ENCODE data around the gene SRSF7. TPM values are rescaled to one million over a fixed set of nuclear protein-coding genes. Genes with fewer than 3 reads are reported as not detected.
A peak's percentile ranks its signal among the peaks of the same experiment; 100 is the strongest.

Gene SRSF7
- total and polyA plus RNA-seq, 4 donors: 115 to 162 (median 134) TPM

DNA sequence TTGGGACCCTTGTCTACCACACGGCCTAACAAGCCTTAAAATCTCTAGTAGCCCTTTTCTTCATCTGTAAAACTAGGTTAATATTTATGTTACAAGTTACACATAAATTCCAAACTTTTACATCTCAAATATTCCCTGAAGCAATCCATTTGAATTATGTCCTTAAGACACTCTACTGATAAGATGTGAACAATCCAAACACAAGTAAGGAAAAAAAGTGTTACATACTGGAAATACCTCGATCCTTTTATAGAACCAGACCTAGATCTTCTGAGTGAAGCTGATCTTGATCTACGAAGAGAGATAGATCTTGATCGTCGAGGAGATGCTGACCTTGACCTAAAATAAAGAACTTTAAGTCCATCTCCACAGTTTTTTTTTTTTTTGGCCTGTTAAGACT is 3.3 kb downstream of the SRSF7 start:
- WGBS (ENCODE audit: insufficient coverage): 95% methylated on average over 3 of the region's 5 CpGs
- Histone ChIP-seq H3K4me1 (ENCODE audit: control insufficient read depth, insufficient read depth, low read length) (peaks cover 9% of the 10 kb centered on the region), H3K9me3 (ENCODE audit: control insufficient read depth, insufficient read depth, low read length) (no peaks in the 10 kb centered on the region), H3K27ac (ENCODE audit: low read depth, low read length) (no peak overlapping the region), H3K36me3 (ENCODE audit: control insufficient read depth, insufficient read depth, low read length) (peaks cover 22% of the 10 kb centered on the region), H3K27me3 (ENCODE audit: control insufficient read depth, insufficient read depth, low read length) (no peaks in the 10 kb centered on the region), H3K4me3 (ENCODE audit: low read depth, low read length) (no peak overlapping the region)
- DNase-seq (ENCODE audit: low read depth in 4 of 6, low spot score in 6 of 6): no peak

DNA sequence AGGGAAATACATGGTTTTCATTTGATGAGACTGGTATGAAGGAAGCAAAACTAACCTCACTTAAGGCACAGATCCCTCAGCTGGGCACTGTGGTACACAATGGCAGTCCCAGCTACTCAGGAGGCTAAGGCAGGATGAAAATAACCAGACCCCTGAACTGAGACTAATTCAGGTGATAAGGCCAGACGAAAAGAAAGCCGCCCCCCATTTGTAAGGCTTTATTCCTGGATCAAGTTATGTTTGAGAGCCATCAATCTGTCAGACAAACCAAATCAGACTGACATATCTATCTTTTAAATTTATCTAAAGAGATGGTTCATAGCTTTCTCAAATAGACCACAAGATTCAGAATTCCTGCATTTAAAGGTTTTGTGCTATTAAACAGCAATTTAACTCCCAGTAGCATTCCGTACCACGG is 4.1 kb downstream of the SRSF7 start:
- Histone ChIP-seq H3K4me3 (ENCODE audit: low read depth, low read length) (no peak overlapping the region), H3K27ac (ENCODE audit: low read depth, low read length) (no peak overlapping the region), H3K4me1 (ENCODE audit: control insufficient read depth, insufficient read depth, low read length) (peaks cover 9% of the 10 kb centered on the region), H3K36me3 (ENCODE audit: control insufficient read depth, insufficient read depth, low read length) (peaks cover 30% of the 10 kb centered on the region), H3K9me3 (ENCODE audit: control insufficient read depth, insufficient read depth, low read length) (no peaks in the 10 kb centered on the region), H3K27me3 (ENCODE audit: control insufficient read depth, insufficient read depth, low read length) (no peaks in the 10 kb centered on the region)
- WGBS (ENCODE audit: insufficient coverage): no CpG with 5 or more reads among the region's 4 CpGs
- no peak for DNase-seq (ENCODE audit: low read depth in 4 of 6, low spot score in 6 of 6)

DNA sequence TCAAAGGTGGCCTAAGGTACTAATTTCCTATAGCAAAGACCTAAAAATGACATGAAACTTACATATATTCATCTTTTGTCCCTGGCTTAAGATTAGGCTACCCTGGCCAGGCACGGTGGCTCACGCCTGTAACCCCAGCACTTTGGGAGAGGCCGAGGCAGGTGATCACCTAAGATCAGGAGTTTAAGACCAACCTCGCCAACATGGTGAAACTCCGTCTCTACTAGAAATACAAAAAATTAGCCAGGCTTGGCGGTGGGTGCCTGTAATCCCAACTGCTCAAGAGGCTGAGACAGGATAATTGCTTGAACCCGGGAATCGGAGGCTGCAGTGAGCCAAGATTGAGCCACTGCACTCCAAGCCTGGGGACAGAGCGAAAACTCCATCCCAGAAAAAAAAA is 5.9 kb downstream of the SRSF7 start:
- no peaks in the 10 kb centered on the region for H3K9me3 ChIP-seq (ENCODE audit: control insufficient read depth, insufficient read depth, low read length)
- no peak for DNase-seq (ENCODE audit: low read depth in 4 of 6, low spot score in 6 of 6)
- H3K36me3 ChIP-seq (ENCODE audit: control insufficient read depth, insufficient read depth, low read length): peaks cover 33% of the 10 kb centered on the region
- H3K27me3 ChIP-seq (ENCODE audit: control insufficient read depth, insufficient read depth, low read length): no peaks in the 10 kb centered on the region
- H3K27ac ChIP-seq (ENCODE audit: low read depth, low read length): no peak overlapping the region
- peaks cover 6% of the 10 kb centered on the region for H3K4me1 ChIP-seq (ENCODE audit: control insufficient read depth, insufficient read depth, low read length)
- 93% methylated on average over 9 of the region's 9 CpGs for WGBS (ENCODE audit: insufficient coverage)
- H3K4me3 ChIP-seq (ENCODE audit: low read depth, low read length): no peak overlapping the region

DNA sequence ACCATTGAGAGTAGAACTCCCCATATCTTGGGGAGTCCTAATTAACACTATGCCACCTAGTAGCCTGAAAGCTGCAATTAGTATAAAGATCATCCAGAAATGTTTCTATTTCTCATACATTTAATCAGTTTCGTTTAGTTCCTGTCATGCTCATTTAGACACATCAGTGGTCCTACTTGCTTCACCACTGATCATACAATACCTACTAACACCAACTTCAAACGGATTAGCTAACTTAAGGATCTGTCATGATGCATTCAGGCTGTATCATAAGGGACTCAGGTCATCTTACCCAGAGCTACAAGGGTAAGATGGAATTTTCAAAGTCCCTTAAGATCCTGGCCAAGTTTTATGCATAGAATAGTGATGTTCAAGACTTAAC is 6.8 kb downstream of the SRSF7 start:
- Histone ChIP-seq H3K4me1 (ENCODE audit: control insufficient read depth, insufficient read depth, low read length) (peaks cover 6% of the 10 kb centered on the region), H3K4me3 (ENCODE audit: low read depth, low read length) (no peak overlapping the region), H3K27ac (ENCODE audit: low read depth, low read length) (no peak overlapping the region), H3K27me3 (ENCODE audit: control insufficient read depth, insufficient read depth, low read length) (no peaks in the 10 kb centered on the region), H3K9me3 (ENCODE audit: control insufficient read depth, insufficient read depth, low read length) (peaks cover 1% of the 10 kb centered on the region), H3K36me3 (ENCODE audit: control insufficient read depth, insufficient read depth, low read length) (peaks cover 33% of the 10 kb centered on the region)
- no peak for DNase-seq (ENCODE audit: low read depth in 4 of 6, low spot score in 6 of 6)
- WGBS (ENCODE audit: insufficient coverage): 76% methylated on average over 2 of the region's 2 CpGs

DNA sequence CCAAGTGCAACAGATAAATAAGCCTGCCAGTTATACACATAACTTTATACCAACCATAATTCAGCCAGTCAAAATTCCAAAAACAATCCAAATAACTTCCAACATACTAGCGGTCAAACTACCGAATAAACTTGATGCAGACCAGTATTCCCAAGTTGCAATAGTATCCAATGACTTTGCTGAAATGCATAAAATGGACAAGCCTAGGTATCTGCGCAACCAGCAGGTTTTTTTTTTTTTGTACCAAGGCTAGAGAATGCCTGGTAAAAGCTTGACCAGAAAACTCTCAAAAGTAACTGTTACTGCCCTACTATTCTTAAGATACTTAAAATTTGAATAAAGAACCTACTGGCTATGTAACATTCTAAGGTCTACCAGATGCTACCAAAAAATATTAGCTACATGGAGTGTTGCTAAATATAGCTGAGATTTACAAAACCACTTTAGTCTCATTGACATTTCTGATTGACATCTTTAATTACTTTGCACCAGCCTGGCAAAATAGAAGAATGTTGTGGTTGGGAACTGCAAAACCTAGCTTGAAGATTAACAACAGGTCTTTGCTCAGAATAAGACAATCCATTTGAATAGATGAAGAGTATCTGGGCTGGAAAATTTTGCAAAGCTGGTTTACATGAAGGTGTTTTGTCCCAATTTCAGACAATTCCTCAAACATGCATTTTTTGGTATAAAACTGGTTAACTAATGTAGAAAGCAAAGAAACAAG is 7.3 kb downstream of the SRSF7 start:
- Histone ChIP-seq H3K9me3 (ENCODE audit: control insufficient read depth, insufficient read depth, low read length) (peaks cover 2% of the 10 kb centered on the region), H3K27me3 (ENCODE audit: control insufficient read depth, insufficient read depth, low read length) (no peaks in the 10 kb centered on the region), H3K4me3 (ENCODE audit: low read depth, low read length) (no peak overlapping the region), H3K4me1 (ENCODE audit: control insufficient read depth, insufficient read depth, low read length) (peaks cover 6% of the 10 kb centered on the region), H3K27ac (ENCODE audit: low read depth, low read length) (no peak overlapping the region), H3K36me3 (ENCODE audit: control insufficient read depth, insufficient read depth, low read length) (peaks cover 36% of the 10 kb centered on the region)
- no peak for DNase-seq (ENCODE audit: low read depth in 4 of 6, low spot score in 6 of 6)
- 83% methylated on average over 2 of the region's 3 CpGs for WGBS (ENCODE audit: insufficient coverage)

DNA sequence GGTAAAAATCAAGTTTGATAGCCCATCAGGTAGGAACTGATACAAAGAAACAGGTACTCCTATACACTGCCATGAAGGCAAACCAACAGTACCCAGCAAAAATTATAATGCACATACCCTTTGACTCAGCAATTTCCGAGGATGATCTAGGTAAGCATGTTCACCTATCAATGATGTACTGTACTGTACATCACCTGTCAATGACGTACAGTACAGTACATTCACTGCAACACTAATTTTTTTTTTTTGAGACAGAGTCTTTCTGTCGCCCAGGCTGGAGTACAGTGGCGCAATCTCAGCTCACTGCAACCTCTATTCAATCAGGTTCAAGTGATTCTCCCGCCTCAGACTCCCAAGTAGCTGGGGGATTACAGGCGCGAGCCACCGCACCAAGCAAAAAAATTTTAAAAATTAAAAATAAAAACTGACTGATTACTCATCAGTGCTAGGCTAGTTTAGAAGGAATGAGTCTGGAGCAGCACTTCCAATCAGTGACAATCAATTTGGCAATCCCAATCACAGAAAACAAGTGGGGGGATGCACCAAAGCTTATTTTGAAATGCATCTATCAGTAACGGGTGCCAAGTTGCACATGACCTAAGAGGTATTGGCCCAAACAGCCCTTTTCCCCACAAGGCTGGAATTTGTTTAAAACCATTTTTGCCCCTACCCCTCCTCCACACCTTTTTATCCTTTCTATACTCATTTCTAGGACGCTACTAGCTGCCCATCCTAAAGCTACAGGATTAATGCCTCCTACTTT is 8.2 kb downstream of the SRSF7 start:
- Histone ChIP-seq H3K4me1 (ENCODE audit: control insufficient read depth, insufficient read depth, low read length) (peaks cover 3% of the 10 kb centered on the region), H3K9me3 (ENCODE audit: control insufficient read depth, insufficient read depth, low read length) (peaks cover 2% of the 10 kb centered on the region), H3K27me3 (ENCODE audit: control insufficient read depth, insufficient read depth, low read length) (no peaks in the 10 kb centered on the region), H3K36me3 (ENCODE audit: control insufficient read depth, insufficient read depth, low read length) (peaks cover 36% of the 10 kb centered on the region), H3K27ac (ENCODE audit: low read depth, low read length) (no peak overlapping the region), H3K4me3 (ENCODE audit: low read depth, low read length) (no peak overlapping the region)
- 88% methylated on average over 5 of the region's 10 CpGs for WGBS (ENCODE audit: insufficient coverage)
- DNase-seq (ENCODE audit: low read depth in 4 of 6, low spot score in 6 of 6): no peak

DNA sequence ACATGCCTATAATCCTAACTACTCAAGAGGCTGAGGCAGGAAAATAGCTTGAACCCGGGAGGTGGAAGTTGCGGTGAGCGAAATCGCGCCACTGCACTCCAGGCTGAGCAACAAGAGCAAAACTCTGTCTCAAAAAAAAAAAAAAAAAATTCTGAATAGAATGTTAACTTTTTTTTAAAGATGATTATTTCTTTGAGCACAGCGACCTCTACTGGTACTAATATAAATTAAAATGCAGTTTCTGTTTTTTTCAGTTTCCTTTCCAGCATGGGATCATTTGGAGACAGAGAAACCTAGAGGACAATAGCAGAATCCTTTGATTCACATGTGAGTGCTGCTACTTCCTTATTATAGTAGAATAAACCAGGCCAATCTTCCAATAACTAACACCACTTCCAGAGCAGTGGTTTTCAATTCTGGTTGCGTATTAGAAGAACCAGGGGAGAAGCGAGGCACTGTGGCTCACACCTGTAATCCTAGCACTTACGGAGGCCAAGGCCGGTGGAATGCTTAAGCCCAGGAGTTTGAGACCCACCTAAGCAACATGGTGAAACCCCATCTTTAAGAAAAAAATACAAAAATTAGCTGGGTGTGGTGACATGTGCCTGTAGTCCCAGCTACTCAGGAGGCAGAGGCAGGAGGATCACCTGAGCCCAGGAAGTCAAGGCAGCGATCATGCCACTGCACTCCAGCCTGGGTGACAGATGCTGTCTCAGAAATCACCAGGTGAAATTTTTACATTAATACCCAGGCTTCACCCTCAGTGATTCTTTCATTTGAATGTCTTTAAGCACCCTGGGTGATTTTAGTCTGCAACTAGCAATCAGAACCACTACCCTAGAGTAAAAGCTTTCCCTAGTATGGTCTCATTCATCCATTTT is 10.1 kb downstream of the SRSF7 start:
- no peaks in the 10 kb centered on the region for H3K27me3 ChIP-seq (ENCODE audit: control insufficient read depth, insufficient read depth, low read length)
- peak in 2 of 6 donors; percentile 72 to 82 for DNase-seq (ENCODE audit: low read depth in 4 of 6, low spot score in 6 of 6)
- peaks cover 2% of the 10 kb centered on the region for H3K9me3 ChIP-seq (ENCODE audit: control insufficient read depth, insufficient read depth, low read length)
- 92% methylated on average over 2 of the region's 11 CpGs for WGBS (ENCODE audit: insufficient coverage)
- H3K4me3 ChIP-seq (ENCODE audit: low read depth, low read length): no peak overlapping the region
- peaks cover 36% of the 10 kb centered on the region for H3K36me3 ChIP-seq (ENCODE audit: control insufficient read depth, insufficient read depth, low read length)
- peaks cover 3% of the 10 kb centered on the region for H3K4me1 ChIP-seq (ENCODE audit: control insufficient read depth, insufficient read depth, low read length)
- H3K27ac ChIP-seq (ENCODE audit: low read depth, low read length): no peak overlapping the region

DNA sequence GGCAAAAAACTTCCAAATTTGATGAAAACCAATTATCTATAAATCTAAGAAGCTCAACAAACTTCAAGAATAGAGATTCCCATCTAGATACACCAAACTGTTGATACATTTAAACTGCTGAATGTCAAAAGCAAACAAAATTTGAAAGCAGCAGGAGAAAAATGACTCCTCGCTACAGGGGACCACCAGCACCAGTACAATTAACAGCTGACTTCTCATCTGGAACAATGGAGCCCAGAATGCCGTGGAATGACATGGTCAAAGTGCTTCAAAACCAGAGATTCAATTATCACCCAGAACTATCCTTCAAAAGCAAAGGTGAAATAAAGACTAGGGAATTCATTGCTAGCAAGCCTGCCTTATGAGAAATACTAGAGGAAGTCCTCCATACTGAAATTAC is 11.6 kb downstream of the SRSF7 start:
- Histone ChIP-seq H3K27me3 (ENCODE audit: control insufficient read depth, insufficient read depth, low read length) (no peaks in the 10 kb centered on the region), H3K4me1 (ENCODE audit: control insufficient read depth, insufficient read depth, low read length) (peaks cover 3% of the 10 kb centered on the region), H3K36me3 (ENCODE audit: control insufficient read depth, insufficient read depth, low read length) (peaks cover 28% of the 10 kb centered on the region), H3K4me3 (ENCODE audit: low read depth, low read length) (no peak overlapping the region), H3K9me3 (ENCODE audit: control insufficient read depth, insufficient read depth, low read length) (peaks cover 2% of the 10 kb centered on the region), H3K27ac (ENCODE audit: low read depth, low read length) (no peak overlapping the region)
- DNase-seq (ENCODE audit: low read depth in 4 of 6, low spot score in 6 of 6): no peak
- whole genome bisulfite sequencing (ENCODE audit: insufficient coverage): no CpG with 5 or more reads among the region's 2 CpGs

DNA sequence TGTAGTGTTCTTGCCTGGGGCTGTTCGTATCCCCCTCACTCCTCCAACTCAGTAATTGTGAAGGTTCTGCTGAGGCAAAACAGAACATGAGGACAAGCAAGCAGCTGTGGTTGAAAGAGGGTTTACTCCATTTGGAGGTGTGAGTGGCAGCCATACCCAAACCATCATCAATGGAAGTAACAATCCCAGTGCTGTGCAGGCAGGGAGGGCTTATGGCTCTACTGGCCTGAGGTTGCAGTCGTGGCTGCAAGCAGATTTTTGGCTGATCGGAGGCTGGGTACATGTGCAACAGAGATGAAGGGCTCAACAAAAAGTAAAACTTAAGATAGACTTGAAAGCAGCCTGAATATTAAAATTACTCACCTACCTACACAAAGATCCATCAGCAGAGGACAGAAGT is 13.2 kb downstream of the SRSF7 start:
- no peak for DNase-seq (ENCODE audit: low read depth in 4 of 6, low spot score in 6 of 6)
- no CpG with 5 or more reads among the region's 3 CpGs for WGBS (ENCODE audit: insufficient coverage)
- H3K9me3 ChIP-seq (ENCODE audit: control insufficient read depth, insufficient read depth, low read length): peaks cover 2% of the 10 kb centered on the region
- H3K4me1 ChIP-seq (ENCODE audit: control insufficient read depth, insufficient read depth, low read length): peaks cover 3% of the 10 kb centered on the region
- H3K36me3 ChIP-seq (ENCODE audit: control insufficient read depth, insufficient read depth, low read length): peaks cover 36% of the 10 kb centered on the region
- H3K27me3 ChIP-seq (ENCODE audit: control insufficient read depth, insufficient read depth, low read length): no peaks in the 10 kb centered on the region
- peak overlapping the region; percentile 50 for H3K27ac ChIP-seq (ENCODE audit: low read depth, low read length)
- no peak overlapping the region for H3K4me3 ChIP-seq (ENCODE audit: low read depth, low read length)
